Epithelial cell of prostate (primary cell): Measurements from ENCODE around the gene PACS2.

Source experiments
- DNase-seq: peaks from one replicate; pipeline ENCODE4 v3.0.0-alpha.2; 2011; ENCODE audit warnings: low read depth, low spot score
- H3K27ac ChIP-seq: fragments of 450-650 bp; 2 replicates; pipeline ENCODE4 v1.5.1; 2017; ENCODE audit warnings: mild to moderate bottlenecking

Gene PACS2

GRCh38 chr14:105382343-105383082, 68.0 kb downstream of the PACS2 start:
- DNase-seq: no peak
- no peak overlapping the region for H3K27ac ChIP-seq

GRCh38 chr14:105383083-105383730, 68.7 kb downstream of the PACS2 start:
- DNase-seq: no peak
- H3K27ac ChIP-seq: no peak overlapping the region

- no peak overlapping the region for H3K27ac ChIP-seq
- no peak for DNase-seq
Observed at GRCh38 chr14:105384041-105384557, 69.6 kb downstream of the PACS2 start.

GRCh38 chr14:105384605-105385321, 70.2 kb downstream of the PACS2 start:
- DNase-seq: no peak
- H3K27ac ChIP-seq: no peak overlapping the region

GRCh38 chr14:105385322-105385637, 70.7 kb downstream of the PACS2 start:
- DNase-seq: no peak
- H3K27ac ChIP-seq: no peak overlapping the region

- no peak overlapping the region for H3K27ac ChIP-seq
- no peak for DNase-seq
Observed at GRCh38 chr14:105385698-105386365, 71.3 kb downstream of the PACS2 start.

GRCh38 chr14:105386581-105387529, 72.3 kb downstream of the PACS2 start:
- DNase-seq: no peak
- H3K27ac ChIP-seq: no peak overlapping the region

- no peak for DNase-seq
- H3K27ac ChIP-seq: no peak overlapping the region
Observed at GRCh38 chr14:105387530-105387922, 73.0 kb downstream of the PACS2 start.

- H3K27ac ChIP-seq: no peak overlapping the region
- no peak for DNase-seq
Observed at GRCh38 chr14:105388110-105388951, 73.8 kb downstream of the PACS2 start.

- H3K27ac ChIP-seq: no peak overlapping the region
- no peak for DNase-seq
Observed at GRCh38 chr14:105388976-105389375, 74.4 kb downstream of the PACS2 start.

- no peak overlapping the region for H3K27ac ChIP-seq
- DNase-seq: no peak
Observed at GRCh38 chr14:105389534-105389933, 75.0 kb downstream of the PACS2 start.

GRCh38 chr14:105389976-105390848, 75.7 kb downstream of the PACS2 start:
- no peak for DNase-seq
- H3K27ac ChIP-seq: no peak overlapping the region

GRCh38 chr14:105390849-105391500, 76.4 kb downstream of the PACS2 start:
- no peak overlapping the region for H3K27ac ChIP-seq
- no peak for DNase-seq

GRCh38 chr14:105391541-105391940, 77.0 kb downstream of the PACS2 start:
- DNase-seq: no peak
- no peak overlapping the region for H3K27ac ChIP-seq

- H3K27ac ChIP-seq: no peak overlapping the region
- no peak for DNase-seq
Observed at GRCh38 chr14:105392131-105393090, 77.9 kb downstream of the PACS2 start.

- no peak for DNase-seq
- no peak overlapping the region for H3K27ac ChIP-seq
Observed at GRCh38 chr14:105393151-105393550, 78.6 kb downstream of the PACS2 start.
